HG03025 (cell line): ENCODE data around the gene TSPAN3.

Experiments used
- ATAC-seq: cut with Tn5 transposase; IDR thresholded peaks from one replicate; pipeline ENCODE4 v1.9.1; 2021; ENCODE audit warnings: mild to moderate bottlenecking, moderate library complexity; ENCODE audit not compliant: unreplicated experiment, low FRiP score

Gene TSPAN3

GRCh38 chr15:77025083-77025901 is 45.6 kb downstream of the TSPAN3 start:
- ATAC-seq, result no peak

DNA sequence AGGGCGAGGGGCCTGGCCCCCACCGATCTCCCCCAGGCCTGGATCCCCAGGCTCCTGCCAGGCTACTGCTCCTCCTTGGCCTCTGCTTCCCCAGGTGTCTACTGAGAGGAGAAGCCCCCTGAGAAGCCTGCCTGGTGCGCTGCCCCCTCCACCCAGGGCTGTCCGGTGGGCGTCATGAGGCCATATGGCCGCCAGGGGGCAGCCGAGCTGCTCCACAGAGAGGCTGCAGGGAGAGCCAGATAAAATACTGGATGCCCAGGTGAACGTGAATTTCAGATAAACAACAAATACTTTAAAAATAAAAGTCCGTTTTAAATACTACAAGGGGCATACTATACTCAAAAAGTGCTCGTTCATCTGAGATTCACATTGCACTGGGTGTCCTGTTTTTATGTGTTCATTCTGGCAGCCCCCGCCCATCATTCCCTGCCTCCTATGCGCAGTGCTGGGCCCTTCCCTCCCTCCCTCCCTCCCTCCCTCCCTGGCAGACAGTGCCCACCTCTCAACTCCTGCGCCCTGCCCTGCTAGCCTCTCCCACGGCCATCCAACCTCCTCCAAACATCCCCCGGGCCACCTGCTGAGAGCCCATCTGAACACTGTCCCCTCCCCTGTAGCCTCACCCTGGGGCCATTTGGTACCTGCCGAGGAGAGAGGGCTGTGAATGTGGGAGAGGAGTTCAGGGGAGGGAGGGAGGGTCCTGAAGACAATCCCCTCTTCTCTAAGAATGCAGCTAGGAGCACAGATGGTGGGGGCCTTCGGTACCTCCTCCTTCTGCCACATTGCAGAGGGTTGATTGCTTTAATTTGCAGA is 46.4 kb downstream of the TSPAN3 start:
- ATAC-seq, result no peak

GRCh38 chr15:77023576-77024272 is 47.2 kb downstream of the TSPAN3 start:
- ATAC-seq, result no peak

GRCh38 chr15:77022646-77023575 is 48.0 kb downstream of the TSPAN3 start:
- ATAC-seq, result no peak

DNA sequence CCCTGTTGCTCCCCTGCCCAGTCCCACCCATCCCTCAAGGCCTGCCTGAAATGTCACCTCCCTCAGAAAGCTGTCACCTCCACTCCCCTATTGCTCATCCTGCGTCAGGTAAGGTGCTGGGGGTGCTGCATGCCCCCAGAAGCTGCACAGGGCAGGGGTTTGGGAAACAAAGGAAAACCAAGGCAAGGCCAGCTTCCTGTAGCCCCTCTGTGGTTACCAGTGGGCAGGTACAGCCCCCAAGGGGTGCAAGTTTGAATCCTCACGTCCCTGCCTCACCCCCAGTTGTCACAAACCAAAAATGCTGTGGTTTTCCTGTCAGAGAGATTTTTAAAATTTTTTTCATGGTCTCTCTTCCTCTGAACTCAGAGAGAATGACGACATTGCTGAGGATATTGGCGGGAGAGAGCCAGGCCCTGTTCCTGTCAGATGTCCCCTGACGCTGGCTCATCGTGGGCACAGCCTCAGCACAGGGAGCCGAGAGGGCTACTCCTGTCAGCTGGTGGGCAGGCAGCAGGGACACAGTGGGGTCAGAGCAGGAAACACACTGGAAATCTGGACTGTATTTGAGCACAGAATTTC is 49.0 kb downstream of the TSPAN3 start:
- ATAC-seq, result no peak

DNA sequence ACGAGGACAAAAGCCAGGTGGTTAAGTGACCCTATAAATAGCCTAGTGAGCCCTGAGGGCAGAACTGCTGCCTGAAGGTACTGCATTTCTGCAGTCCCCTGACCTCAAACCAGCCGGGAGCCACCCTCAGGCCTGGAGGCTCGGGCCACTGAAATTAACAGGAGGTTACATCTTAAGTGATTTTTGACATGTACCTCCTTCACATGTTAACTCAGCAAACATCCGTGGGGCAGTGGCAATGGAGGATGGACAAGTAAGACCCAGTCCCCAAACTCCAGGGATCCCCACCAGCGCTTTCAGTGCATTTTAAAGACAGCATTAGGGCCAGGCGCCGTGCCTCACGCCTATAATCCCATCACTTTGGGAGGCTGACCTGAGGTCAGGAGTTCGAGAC is 49.8 kb downstream of the TSPAN3 start:
- ATAC-seq, result no peak

GRCh38 chr15:77020348-77021087 is 50.4 kb downstream of the TSPAN3 start:
- ATAC-seq, result no peak

DNA sequence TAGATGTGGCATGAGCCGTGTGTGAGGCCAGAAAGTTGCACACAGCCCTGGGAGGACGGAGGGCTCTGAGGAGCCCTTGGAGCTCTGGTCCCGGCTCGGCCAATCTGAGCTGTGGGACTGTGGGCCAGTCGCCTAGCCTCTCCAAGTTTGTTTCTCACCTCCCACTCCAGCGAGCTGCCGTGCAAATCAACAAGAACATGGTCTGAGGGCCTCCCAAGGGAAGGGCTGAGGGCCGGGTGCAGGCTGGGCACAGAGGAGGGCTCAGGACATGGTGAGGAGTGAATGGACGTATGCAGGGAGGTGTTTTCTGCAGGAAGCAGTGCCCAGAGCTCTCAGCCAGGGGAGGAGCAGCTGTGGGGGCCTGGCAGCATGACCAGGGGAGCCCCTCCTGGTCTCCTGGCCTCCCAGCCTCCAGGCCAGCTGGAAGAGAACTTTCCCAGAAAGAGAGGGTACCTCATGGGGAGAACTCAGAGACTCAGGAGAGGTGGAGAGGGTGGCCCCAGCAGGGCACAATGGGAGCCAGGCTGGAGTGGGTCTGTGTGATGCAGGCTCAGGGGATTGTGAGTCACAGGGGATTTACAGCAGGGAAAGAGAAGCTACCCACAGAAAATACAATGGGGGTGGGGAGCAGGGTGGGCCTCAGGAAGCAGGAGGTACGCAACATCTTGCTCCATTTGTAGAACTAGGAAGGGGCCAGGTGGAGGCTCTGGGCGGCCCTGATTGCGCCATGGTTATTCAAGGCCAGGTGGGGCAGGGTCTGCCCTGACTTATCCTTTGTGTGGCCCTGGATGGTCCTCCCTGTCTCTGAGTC is 51.2 kb downstream of the TSPAN3 start:
- ATAC-seq, result no peak

GRCh38 chr15:77018796-77019505 is 52.0 kb downstream of the TSPAN3 start:
- no peak for ATAC-seq

DNA sequence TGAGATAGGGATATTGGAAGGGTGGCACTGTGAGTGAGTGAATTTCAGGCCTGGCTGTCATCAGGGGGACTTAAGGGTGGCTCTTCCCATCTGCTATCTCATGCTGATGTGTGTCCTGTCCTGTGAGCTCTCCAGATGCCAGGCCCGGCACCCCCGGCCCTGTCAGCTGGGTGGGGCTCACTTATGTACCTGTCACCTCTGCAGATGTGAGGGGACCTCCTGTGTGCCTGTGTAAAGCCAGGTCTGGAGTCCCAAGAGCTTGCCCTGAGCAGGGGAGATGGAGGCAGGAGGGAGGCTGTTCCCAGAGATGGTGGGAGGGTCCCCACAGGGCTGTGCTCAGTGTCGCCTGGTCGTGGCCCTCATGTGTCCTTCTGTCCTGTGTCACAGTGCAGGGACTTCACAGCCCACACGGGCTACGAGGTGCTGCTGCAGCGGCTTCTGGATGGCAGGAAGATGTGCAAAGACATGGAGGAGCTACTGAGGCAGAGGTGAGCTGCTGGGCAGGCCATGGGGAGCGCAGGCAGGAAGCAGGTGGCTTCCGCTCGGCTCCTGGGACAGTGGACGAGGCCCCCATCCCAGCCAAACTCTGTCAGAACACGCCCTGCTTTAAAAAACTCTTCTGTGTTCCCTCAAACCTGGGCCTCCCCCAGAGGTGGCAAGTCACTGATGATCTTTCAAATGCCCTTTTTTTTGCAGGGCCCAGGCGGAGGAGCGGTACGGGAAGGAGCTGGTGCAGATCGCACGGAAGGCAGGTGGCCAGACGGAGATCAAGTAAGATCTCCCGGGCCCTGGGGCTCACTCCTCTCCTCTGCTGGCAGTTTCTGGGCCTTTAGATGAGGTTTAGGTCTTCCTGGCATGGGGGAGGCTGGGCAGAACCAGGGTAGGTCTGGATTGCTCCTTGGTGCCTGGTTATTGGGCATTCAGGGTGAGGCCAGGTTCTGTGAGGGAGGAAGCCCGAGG is 52.9 kb downstream of the TSPAN3 start:
- ATAC-seq, result no peak

DNA sequence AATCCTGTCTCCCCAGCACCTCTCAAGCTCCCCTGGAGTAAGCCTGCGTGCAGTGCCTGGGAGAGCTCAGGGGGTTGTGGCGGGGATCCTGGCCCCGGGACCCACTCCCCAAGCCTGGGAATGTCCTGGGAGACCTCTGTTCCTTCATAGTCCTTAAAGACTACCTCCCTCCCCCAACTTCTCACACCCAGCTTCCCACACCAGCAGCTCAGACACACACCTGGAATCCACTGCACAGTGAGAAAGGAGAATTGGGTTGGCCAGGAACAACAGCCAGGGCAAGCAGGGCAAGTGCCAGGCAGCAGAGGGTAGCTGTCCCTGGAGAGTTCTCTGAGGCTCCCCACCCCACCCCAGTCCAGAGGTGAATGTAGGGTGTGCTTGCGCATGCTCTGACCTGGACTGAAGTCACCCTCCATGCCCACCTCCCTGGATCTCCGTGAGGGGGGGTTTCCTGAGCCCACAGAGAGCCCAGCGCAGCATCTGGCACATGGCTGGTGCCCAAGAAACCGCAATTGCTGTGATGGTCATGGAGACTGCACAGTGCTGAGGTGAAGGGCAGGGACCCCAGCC is 53.7 kb downstream of the TSPAN3 start:
- ATAC-seq, result no peak

- no peak for ATAC-seq
Measured at GRCh38 chr15:77016321-77016695, 54.6 kb downstream of the TSPAN3 start.

DNA sequence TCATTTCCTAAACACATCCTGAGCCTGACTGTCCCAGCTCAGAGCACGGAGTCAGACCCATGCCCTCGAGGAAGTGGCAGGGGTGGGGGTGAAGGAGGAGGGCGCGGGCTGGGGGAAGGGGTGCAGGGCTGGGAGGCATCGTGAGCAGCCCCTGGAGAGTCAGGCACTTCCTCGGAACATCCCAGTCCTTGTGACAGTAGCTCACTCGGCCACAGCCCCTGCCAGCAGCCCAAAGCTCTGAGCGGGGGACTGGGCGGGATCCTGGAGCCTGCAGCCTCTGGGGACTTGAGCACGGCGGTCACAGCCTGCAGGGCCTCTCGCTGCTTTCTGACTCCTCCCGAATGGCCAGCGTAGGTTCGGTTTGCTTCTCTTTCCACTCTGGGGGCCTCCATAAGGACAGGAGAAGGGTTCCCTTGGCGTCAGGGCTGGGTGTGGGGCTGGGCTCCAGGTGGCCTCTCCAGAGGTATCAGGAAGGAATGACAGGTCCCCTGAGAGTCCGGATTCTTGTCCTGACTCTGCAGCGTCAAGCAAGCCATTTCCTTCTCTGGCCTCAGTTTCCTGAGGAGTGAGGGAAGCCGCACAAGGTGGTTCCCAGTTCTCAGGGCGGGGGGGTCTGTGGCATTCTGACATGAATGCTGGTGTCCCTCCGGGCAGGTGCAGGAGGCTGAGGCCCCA is 55.1 kb downstream of the TSPAN3 start:
- ATAC-seq, result no peak

DNA sequence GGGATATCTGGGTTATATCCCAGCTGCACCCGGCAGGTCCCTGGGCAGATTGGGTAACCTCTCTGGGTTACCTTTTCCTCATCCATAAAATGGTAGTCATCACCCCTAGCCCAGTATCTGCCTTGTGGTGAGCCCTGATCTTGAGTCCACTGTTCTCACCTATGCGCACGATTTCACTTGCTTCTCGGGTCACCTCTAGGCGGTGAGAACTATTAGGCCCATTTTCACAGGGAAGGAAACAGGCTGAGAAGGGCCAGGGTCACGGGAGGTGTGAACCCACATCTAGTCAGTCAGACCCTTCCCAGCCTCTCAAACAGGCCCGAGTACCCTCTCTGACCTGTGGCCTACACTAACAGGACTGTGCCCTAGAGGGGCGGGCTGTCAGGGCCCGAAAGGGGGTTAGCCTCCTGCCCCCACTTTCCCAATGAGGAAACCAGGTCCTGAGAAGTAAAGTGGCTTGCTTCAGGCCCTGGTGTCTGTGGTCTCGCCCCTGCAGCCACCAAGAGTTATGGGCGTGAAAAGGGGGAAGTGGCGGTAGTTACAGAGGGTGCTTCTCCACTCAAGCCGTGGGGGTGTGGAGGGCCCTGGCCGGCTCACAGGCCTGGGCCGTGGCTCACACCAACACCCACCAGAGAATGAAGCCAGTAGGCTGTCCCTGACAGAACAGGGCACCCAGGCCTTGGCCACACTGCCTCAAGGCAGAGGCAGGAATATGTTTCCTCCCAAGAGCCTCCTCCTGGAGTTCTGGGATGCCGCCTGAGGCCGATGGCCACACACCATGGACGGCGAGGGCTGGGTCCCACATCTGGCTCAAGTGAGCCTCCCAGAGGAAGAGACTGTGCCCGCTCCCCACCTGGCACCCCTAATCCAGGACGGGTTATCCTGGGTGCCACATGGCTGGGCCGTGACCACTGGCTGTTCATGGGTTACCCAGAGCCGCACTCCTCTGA is 56.5 kb downstream of the TSPAN3 start:
- no peak for ATAC-seq

DNA sequence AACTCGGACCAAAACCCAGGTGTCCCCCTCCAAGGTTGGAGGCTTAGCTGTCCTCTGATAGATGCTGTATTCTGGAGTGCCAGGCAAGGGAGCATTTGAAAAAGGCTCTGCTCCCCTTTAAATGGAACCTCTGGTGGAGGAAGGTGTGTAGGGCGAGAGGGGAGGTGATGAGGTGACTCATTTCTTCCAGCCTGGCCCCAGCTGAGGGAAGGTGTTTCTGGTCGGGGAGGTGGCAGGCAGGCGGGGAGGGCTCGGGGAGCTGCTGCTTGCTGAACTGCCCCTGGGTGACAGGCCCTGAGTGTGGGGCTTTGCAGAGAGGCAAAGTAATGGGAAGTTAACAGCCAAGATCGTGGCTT is 57.2 kb downstream of the TSPAN3 start:
- ATAC-seq, result no peak
